ENCODE data around the gene LRG1.

The LRG1 gene

DNA sequence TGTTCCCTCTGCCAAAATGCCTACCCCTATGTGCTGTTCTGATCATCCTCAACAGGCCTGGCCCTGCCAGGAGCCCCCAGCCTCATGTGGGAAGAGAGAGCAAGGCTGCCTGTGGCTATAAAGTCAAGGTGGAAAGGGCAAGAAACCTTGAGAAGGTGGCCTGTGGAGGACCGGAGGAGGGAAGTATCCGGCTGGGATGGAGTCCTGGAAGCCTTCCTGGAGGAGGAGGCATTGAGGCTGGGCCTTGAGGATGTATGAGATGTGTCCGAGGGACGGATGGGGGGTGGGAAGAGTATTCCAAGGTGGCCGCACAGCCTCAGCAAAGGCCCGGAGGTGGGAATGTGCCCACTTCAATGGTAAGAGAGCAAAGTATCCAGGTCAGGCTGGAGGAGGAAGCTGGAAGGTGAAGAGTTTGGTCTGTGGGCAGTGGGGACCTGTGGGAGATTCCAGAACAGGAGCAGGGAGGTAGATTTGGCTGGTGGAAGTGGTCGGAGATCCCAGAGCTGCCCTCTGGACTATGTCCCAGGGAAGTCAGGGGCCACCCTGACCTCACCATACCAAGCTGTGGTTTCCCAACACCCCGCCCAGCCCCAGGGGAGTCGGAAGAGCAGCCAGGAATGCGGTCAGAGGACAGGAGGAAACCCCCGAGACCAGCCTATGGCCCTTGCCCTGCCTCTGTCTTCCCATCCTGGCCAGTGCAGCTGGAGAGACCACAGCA lies 18.5 kb downstream of the LRG1 start:
- TF ChIP-seq, protein P1, sequence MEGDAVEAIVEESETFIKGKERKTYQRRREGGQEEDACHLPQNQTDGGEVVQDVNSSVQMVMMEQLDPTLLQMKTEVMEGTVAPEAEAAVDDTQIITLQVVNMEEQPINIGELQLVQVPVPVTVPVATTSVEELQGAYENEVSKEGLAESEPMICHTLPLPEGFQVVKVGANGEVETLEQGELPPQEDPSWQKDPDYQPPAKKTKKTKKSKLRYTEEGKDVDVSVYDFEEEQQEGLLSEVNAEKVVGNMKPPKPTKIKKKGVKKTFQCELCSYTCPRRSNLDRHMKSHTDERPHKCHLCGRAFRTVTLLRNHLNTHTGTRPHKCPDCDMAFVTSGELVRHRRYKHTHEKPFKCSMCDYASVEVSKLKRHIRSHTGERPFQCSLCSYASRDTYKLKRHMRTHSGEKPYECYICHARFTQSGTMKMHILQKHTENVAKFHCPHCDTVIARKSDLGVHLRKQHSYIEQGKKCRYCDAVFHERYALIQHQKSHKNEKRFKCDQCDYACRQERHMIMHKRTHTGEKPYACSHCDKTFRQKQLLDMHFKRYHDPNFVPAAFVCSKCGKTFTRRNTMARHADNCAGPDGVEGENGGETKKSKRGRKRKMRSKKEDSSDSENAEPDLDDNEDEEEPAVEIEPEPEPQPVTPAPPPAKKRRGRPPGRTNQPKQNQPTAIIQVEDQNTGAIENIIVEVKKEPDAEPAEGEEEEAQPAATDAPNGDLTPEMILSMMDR (IDR thresholded peaks at IDR 0.05) = no peak
- TF ChIP-seq ZFX (IDR thresholded peaks at IDR 0.05; ENCODE audit: borderline replicate concordance) = no peak
- no peak overlapping the region for H3K27ac ChIP-seq

DNA sequence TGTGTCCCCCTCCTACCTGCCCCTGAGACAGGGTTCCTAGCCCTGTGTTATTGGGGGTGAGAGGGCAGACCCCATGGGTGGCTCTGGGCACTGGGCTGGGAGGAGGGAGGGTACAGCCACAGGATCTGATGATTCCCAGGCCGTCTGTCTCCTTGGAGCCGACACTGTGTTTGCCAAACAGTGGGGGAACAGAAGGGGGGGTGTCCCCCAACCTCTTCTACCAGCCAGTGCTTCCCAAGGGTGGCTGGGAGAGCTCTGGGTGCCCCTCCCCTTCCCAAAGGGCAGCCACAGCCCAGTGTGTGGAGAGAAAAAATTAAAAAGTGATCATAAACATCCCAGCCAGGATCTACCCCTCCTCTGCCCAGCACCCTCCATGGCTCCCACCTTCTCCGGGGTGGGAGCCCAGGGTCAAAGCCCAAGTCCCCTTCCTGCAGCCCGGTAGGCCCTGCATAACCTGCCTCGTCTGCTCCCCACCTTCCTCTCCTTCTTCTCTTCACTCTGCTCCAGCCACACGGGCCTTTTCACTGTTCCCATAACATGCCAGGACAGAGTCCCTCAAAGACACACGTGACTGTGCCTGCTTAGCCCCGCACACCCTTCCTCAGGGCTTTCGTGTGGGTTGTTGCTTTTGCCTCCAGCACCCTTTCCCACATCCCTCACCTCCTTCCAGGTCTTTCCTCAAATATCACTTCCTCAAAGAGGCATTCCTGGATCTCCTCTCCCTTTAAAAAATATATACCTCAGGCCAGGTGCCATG lies 20.1 kb downstream of the LRG1 start:
- TF ChIP-seq, protein P1 (IDR thresholded peaks at IDR 0.05) = no peak
- no peak for TF ChIP-seq ZFX (IDR thresholded peaks at IDR 0.05; ENCODE audit: borderline replicate concordance)
- no peak overlapping the region for H3K27ac ChIP-seq

DNA sequence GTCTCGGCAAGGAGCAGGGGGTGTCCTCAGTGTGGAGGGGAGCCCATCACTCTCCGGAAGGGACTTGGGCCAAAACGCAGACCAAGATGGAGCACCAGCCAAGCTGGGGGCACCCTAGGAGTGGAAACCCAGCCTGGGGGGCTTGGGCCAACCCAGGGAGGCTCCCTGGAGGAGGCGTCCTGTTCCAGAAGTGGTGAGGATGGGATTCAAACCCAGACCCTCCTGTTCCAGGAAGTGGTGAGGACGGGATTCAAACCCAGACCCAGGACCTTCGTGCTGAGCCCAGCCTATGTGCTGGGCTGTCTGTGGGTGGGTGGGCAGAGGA lies 20.7 kb downstream of the LRG1 start:
- H3K27ac ChIP-seq = no peak overlapping the region
- TF ChIP-seq, protein P1 (IDR thresholded peaks at IDR 0.05) = no peak
- TF ChIP-seq ZFX (IDR thresholded peaks at IDR 0.05; ENCODE audit: borderline replicate concordance) = no peak

DNA sequence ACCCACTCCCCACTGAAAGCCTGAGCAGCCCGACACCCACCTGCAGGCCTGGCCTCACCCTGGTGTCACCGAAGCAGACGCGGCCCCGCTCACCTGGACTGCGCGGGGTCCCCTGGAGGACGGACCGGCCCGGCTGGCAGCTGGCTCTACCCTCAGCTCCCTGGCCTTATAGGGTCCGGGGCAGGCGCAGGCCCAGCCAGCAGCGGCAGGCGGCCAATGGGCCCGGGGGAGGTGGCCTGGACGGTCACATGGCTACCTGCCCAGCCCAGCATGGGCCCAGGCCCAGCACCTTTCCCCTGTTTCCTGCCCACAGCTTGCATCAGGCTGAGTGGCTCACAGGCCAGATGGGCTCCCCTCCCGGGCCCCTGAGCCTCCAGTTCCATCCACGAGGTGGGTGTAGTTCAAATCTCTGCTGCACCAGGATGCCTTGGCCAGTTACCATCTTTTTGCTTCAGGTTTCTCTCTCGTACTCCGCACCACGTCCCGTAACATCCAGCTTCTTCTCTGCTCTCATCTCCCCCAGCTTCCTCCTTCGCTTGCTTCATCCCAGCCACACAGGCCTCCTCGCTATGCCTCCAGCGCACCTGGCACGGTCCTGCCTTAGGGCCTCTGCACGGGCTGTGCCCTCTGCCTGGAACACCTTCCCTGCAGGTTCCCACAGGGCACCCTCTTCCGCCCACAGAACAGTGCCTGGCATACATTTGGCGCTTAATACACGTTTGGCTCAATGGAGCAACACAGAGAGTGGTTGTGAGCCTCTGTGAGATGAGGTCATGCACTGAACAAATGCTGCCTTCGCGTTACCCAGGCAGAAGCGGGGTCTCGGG lies 21.3 kb downstream of the LRG1 start, which contains the start of gene PLIN4:
Gene PLIN4, minus strand, starts transcription at position 142 of the 827 bp plus-strand sequence. CDS start 214 bp downstream, outside the sequence.
- no peak for TF ChIP-seq ZFX (IDR thresholded peaks at IDR 0.05; ENCODE audit: borderline replicate concordance)
- TF ChIP-seq, protein P1 (IDR thresholded peaks at IDR 0.05) = no peak
- no peak within 1 kb of the TSS for H3K27ac ChIP-seq

- H3K27ac ChIP-seq = no peak overlapping the region
- no peak for TF ChIP-seq ZFX (IDR thresholded peaks at IDR 0.05; ENCODE audit: borderline replicate concordance)
- TF ChIP-seq, protein P1 (IDR thresholded peaks at IDR 0.05) = no peak
These were observed 22.3 kb downstream of the LRG1 start for GRCh38 chr19:4517451-4518057.

DNA sequence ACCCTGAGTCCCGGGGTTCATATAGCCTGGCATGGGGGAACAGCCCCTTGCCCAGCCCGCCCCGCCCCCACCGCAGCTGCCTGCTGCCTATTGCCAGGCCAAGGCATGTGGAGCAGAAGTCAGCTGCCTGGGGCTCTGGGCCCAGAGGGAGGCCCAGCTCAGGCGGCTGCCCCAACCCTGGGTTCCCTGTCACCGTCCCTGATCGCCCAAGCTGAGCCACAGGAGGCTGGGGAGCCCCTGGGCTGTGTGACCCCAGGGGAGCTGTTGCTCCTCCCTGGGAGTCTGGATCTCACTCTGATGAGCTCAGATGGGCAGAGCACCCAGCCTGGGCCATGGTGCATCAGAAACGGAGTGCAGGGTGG lies 22.9 kb downstream of the LRG1 start:
- TF ChIP-seq ZFX (IDR thresholded peaks at IDR 0.05; ENCODE audit: borderline replicate concordance) = no peak
- TF ChIP-seq, protein P1 (IDR thresholded peaks at IDR 0.05) = no peak
- no peak overlapping the region for H3K27ac ChIP-seq
